ENCODE data around the gene FLOT1.

Gene FLOT1, protein sequence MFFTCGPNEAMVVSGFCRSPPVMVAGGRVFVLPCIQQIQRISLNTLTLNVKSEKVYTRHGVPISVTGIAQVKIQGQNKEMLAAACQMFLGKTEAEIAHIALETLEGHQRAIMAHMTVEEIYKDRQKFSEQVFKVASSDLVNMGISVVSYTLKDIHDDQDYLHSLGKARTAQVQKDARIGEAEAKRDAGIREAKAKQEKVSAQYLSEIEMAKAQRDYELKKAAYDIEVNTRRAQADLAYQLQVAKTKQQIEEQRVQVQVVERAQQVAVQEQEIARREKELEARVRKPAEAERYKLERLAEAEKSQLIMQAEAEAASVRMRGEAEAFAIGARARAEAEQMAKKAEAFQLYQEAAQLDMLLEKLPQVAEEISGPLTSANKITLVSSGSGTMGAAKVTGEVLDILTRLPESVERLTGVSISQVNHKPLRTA

DNA sequence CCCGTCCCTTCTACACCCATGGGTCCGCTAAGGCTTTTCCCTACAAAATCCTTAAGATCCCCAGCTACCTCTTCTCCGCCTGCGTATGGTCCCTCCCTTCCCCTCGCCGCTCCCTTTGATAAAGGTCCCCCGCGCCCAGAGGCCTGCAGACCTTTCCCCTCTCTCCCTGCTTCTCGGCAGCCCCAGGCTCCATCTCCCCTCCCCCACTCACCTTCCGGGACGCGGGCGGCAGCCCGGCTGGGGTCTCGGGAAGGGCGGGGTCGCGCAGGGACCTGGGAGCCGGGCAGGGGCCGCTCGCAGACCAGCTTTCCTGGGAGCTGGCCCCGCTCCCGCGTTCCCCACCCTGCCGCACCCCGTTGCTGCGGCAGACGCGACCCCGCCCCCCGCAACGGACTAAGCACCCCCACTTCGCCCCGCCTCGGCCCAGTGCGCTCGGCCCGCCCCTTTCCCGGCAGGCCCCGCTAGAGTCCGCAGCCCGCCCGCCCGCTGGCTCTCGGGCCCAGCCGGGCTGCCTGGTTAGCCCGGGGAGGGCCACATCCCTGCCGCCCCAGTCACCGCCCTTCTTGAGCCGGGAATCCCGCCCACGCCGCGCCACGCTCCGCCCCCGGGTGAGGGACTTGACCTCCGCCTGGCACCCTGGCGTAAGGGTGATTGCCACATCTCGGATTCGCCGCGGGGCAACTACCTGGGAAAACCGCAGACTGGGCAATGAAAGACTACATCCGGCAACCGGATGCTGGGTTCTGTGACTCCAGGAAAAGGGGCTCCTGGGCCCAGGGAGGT lies at the start of gene FLOT1:
FLOT1 (minus strand) TSS at position 372 of the 783 bp plus-strand sequence. CDS start 498 bp downstream, outside the sequence.
- DNase-seq, result peak; percentile 93

DNA sequence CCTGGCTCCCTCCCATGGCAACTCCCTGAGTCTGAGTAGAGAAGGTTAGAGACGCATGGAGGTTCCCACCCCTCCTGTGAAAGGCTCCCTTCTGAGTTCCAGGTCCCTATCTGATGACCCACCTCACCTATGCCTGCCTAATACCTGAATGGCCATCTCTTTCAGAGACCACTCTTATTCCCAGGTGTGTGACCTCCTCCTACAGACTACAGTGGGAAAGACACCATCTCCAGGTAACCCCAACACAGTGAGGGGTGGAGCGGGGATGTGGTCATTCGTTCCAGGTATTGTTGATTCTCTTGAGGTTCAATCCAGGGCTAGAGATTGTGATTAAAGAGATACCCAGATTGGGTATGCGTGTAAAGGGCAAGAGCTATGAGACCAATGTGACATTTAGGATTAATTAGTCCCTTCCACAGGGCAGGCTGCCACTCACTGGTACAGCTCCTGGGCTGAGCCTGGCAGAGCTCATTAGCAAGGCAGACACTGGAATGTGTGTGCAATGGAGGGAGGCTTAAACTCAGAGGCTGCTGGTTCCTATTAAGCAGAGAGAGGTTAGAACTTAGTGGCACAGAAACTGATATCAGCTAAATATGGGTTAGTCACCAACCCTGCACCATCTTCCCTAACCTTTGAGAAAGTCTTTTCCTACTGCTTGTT lies 48.4 kb upstream of the FLOT1 start:
- no peak for DNase-seq

GRCh38 chr6:30789606-30790005 lies 47.1 kb upstream of the FLOT1 start:
- DNase-seq, result no peak

- DNase-seq, result no peak
Observed at GRCh38 chr6:30787954-30788353, 45.5 kb upstream of the FLOT1 start.

- DNase-seq, result no peak
Observed at GRCh38 chr6:30782425-30783014, 40.0 kb upstream of the FLOT1 start.

DNA sequence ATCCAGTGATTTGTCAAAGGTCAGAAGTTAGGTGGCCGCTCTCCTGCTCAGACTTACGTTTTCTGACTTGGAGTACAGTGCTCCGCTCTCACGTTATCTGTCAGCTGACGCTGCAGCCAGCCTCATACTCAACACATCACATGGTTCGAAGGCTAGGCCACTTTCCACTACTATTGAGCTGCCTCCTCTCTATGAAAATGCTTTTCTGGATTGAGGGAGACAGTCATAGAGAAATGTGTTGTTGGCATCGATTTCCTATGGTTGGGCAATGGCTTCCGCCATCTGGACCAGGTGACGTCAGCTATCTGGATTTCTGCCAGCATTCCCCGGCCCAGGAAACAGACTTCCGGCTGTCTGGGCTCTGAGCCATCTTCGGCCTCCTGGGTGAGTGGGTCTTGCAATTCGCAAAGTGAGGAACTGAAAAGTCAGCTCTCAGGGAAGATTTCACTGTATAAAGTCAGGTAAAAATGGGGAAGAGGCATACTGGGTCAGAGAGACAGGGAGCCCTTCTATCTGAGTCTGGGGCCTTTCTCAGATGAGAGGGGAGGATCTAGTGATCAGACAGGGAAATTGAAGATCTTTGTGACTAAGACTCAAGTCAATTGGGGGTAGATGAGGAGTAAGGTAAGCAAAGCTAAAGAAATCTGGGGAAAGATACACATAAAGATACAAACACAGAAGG lies 39.4 kb upstream of the FLOT1 start:
- DNase-seq, result peak; percentile 94

DNA sequence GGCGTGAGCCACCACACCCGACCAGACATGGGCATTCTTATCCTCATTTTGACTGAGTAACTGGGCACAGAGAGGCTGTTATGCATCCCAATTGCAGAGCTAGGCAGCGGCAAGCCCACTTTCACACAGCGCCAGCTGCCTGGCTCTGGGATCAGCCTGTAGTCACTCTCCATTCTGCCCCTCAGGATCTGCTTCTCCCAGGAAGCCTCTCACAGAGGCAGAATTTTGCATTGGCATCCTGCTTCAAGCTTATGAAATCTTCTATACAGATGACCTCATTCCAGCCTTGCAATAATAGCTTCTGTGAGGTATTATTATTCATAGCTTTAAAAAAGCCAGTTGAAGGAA lies 38.9 kb upstream of the FLOT1 start:
- no peak for DNase-seq

- no peak for DNase-seq
Observed at GRCh38 chr6:30780642-30780920, 38.1 kb upstream of the FLOT1 start.

DNA sequence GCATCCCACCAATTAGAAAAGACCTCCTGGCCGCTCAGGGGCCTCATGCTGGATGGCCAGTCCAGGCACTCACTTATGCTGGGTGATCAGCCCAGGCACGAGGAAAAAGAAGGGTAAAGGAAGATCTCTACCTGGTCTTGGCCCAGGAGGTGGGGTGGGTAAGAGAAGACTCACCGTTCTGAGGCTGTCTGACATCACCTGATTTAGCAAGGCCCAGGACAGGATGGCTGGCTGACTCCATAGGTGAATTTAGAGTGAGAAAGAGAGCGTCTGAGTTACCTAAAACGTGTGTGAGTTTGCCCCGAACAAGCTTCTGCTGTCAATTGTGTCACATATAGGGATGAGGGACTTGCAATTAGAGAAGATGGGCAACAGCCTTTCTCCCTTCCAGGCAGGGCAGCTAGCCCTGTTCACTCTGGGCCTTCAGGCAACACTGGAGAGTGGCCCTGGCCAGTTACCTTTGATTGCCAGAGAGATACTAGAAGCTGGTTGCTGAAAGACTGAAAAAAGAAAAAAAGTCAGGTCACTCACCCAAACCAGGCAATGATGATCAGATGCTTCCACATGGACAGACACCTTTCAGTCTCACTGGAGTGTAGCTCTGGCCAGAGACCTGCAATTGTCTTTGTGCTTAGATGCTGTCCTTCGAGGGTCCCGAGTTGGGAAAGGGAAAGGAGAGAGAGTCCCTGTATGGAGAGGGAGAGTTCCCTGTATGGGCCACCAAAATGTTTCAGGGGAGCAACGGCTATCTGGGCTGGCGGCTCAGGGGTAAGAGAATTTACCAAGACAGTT lies 37.6 kb upstream of the FLOT1 start:
- DNase-seq, result no peak

DNA sequence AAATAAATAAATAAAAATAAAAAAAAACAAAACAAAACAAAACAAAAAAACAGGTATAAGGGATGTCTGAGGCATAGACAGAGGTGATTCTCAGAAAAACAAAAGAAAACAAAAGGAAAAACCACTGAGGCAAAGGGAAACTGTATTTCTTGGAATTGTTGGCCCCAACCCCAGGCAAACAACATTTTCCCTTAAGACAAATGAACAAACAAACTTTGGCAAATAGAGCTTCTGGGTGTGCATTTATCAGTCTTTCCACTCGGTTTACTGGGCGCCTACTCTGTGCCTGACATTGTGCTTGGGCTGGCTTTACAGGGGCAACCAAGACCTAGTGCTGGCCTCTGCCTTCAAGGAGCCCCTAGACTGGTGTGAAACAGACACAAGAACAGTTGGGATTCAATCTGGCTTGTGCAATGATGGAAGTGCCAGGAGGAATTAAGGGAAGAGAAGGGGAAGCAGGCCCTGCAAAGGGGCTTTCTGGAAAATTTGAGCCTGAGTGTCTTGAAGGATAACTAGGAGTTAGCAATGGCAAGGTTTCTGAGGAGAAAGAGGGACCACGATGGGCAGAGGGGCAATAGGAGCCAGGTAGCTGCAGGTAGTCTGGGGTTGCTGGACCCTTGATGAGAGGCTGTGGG lies 35.6 kb upstream of the FLOT1 start:
- DNase-seq, result no peak

GRCh38 chr6:30777155-30777485 lies 34.6 kb upstream of the FLOT1 start:
- no peak for DNase-seq

GRCh38 chr6:30776390-30777154 lies 34.1 kb upstream of the FLOT1 start:
- no peak for DNase-seq

- no peak for DNase-seq
Observed at GRCh38 chr6:30775104-30775503, 32.6 kb upstream of the FLOT1 start.

DNA sequence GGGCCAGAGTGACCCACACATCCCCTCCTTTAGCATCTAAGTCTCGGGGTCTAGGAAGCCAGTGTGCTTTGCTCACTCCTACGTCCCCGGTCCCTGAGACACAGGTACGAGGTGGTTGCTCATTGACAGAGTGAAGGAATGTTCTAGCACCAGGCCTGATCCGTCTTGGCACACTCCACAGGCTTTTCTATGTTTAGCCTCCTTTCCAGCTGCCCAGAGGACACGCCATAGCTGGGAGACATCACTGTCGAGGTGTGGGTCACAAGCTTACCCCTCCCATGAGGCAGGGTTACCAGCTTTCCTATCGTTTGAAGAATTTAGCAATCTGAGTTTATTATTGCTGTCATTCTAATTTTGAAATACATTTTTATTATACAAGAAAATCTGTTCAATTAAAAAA lies 32.2 kb upstream of the FLOT1 start:
- DNase-seq, result no peak

- DNase-seq, result no peak
Observed at GRCh38 chr6:30770592-30770991, 28.1 kb upstream of the FLOT1 start.

DNA sequence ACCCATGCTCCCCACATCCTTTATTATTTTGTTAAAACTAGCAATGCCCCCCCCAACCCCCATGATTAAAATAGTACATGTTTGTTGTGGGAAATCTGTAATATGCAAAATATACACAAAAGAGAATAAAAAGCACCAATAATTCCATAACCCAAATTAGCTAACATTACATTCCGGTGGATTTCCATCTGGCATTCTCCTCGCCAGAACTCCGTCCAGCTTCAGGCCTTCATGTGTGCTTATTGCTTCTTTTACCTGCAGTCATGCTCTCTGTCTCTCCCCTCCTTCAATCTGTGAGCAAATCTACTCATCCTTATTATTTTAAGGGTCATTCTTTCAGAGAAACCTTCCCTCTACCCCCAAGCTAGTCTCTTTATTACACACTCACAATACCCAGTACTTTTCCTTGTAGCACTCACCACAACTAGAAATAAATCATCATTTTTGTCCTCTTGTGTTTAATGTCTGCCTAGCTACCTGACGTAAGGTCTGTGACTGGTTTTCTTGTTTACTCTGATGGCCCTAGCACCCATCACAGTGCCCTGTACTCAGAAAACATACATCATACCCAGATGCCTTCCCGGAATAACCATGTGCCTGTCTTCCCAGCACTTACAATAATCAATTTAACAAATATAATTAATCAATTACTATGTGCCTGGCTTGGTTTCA lies 27.5 kb upstream of the FLOT1 start:
- DNase-seq, result no peak

GRCh38 chr6:30769088-30769852 lies 26.8 kb upstream of the FLOT1 start:
- no peak for DNase-seq

- no peak for DNase-seq
Observed at GRCh38 chr6:30768634-30769087, 26.2 kb upstream of the FLOT1 start.

DNA sequence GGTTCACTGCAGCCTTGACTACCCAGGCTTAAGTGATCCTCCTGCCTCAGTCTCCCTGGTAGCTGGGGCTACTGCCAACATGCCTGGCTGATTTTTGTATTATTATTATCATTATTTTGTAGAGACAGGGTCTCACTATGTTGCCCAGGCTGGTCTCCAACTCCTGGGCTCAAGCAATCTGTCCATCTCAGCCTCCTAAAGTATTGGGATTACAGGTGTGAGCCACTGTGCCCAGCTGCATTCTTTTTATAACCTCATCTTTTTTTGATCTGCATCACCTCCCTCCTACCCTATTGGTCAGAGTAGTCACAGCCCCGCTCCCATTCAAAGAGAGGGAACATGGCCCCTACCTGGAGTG lies 25.4 kb upstream of the FLOT1 start:
- no peak for DNase-seq
